Heart left ventricle (tissue), 16 donors: ENCODE results near the gene HMGCS2. TPM values are rescaled to one million over a fixed set of nuclear protein-coding genes. Genes with fewer than 3 reads are reported as not detected.

Source experiments
- ATAC-seq, 4 donors: fragments of 200-7000 bp; cut with Tn5 transposase; one replicate each; pipeline ENCODE4 v1.9.1; 2020 to 2022; ENCODE audit warnings: moderate library complexity in 4 of 4, mild to moderate bottlenecking in 3 of 4, moderate number of reproducible peaks in 1 of 4
- DNase-seq, 5 donors: peaks; one replicate each; pipeline ENCODE4 v3.0.0-alpha.2; 2020
- H3K27ac ChIP-seq, 12 donors: fragments of 200-600 bp; sonication (generic) in 4 of 12; one replicate each; pipeline versions ENCODE4 v1.5.0 to v1.8.0; 2016 to 2022; ENCODE audit warnings: mild to moderate bottlenecking in 2 of 12
- H3K27me3 ChIP-seq, 9 donors: fragments of 200-600 bp; sonication (generic) in 2 of 9; one replicate each; pipeline versions ENCODE4 v1.5.1 to v1.8.0; 2016 to 2022; ENCODE audit warnings: mild to moderate bottlenecking in 3 of 9
- H3K36me3 ChIP-seq, 9 donors: fragments of 200-600 bp; sonication (generic) in 2 of 9; one replicate each; pipeline versions ENCODE4 v1.5.0 to v1.8.0; 2018 to 2022; ENCODE audit warnings: mild to moderate bottlenecking in 2 of 9
- H3K4me1 ChIP-seq, 12 donors: fragments of 200-600 bp; sonication (generic) in 4 of 12; one replicate each; pipeline versions ENCODE4 v1.5.0 to v1.8.0; 2016 to 2022; ENCODE audit warnings: mild to moderate bottlenecking in 3 of 12
- H3K4me3 ChIP-seq, 12 donors: fragments of 200-600 bp; sonication (generic) in 4 of 12; one replicate each; pipeline versions ENCODE4 v1.5.0 to v1.8.0; 2017 to 2022; ENCODE audit warnings: mild to moderate bottlenecking in 9 of 12, moderate library complexity in 4 of 12
- H3K9me3 ChIP-seq, 12 donors: fragments of 200-600 bp; sonication (generic) in 4 of 12; one replicate each; pipeline versions ENCODE4 v1.5.0 to v1.8.0; 2016 to 2022; ENCODE audit warnings: mild to moderate bottlenecking in 1 of 12
- CTCF ChIP-seq, 12 donors: fragments of 200-600 bp; sonication (generic) in 4 of 12; IDR thresholded peaks; one replicate each; pipeline versions ENCODE4 v1.5.0 to v1.8.0; 2018 to 2022; ENCODE audit warnings: antibody characterized with exemption in 12 of 12, mild to moderate bottlenecking in 5 of 12
- POLR2A ChIP-seq, 2 donors: fragments of 450-650 bp; IDR thresholded peaks; one replicate each; pipeline ENCODE4 v1.6.1; 2017; ENCODE audit warnings: antibody characterized with exemption in 2 of 2, mild to moderate bottlenecking in 2 of 2, moderate library complexity in 2 of 2
- WGBS, 4 donors: extraction: QIAGEN DNeasy Blood & Tissue Kit in 2 of 4; methylation state at CpG; one replicate each; pipeline versions ENCODE4 v1.1.5 to v1.1.7; 2013 to 2018; 5-methylcytosine and 5-hydroxymethylcytosine counted together
- intact Hi-C, 10 donors: fragments of 100-400 bp; cut with DNase I; formaldehyde crosslinking; loops; one replicate each; pipeline versions ENCODE4 v1.11.1 to v1.14.2; 2022
- polyA plus RNA-seq, 2 donors: library from polyadenylated mRNA; stranded (reverse); fragments of 200-250 nt; gene quantifications; one replicate each; pipeline ENCODE4 v1.2.3, GENCODE V29; 2013
- total RNA-seq, 9 donors: library from RNA; depleted of rRNA in 2 of 9; stranded (reverse); fragments of >200 nt in 2 of 9; fragmentation: NEBNext Ultra II Directional in 3 of 9; extraction: Animal tissue kit (Norgen Biotek cat#: 25700) in 3 of 9; gene quantifications; one replicate each; pipeline versions ENCODE4 v1.1.0 to v1.2.4, GENCODE V29; 2016 to 2023
- donor health status: ischemic (EF 13 %, LVEDD 7.1; RV severe dilation, severe dysfunction).
- donor health status: healthy with polysubstance abuse.
- donor health status: DM: no; HTN: yes; CAD: no.
- donor health status: DM: no; HTN: no; CAD: no.
- donor health status: ischemic (EF 25% LVEDD 6.9; RV normal size, moderate dysfunction).
- donor health status: ischemic (EF 25% LVEDD 5.7; RV mildly dilated, moderate dysfunction).
- donor health status: healthy.
- donor health status: DM: yes; HTN: yes; CAD: no.
- donor health status: ischemic (EF 35%, LVEDD 5.7; RV mildly dilated, moderate dysfunction).
- donor health status: nonischemic (EF 11% LVEDD 7.7; RV severe dilation, severe dysfunction).
- donor health status: DM: yes; HTN: yes; CAD: no.
- donor health status: PGD.
- donor health status: ischemic (EF 29% LVEDD 5.4; RV normal size, mild dysfunction).
- donor health status: nonischemic (EF 23%, LVEDD 6.1; RV moderate dilation, normal function).

The HMGCS2 gene
- total and polyA plus RNA-seq, 11 donors = 0.42 to 504 (median 15.5) TPM

- Histone ChIP-seq H3K4me3 (no peak overlapping the region), H3K27me3 (no peaks in the 10 kb centered on the region), H3K4me1 (peaks cover 0 to 5% (median 0%) of the 10 kb centered on the region in 12 donors), H3K27ac (no peak overlapping the region), H3K9me3 (no peaks in the 10 kb centered on the region), H3K36me3 (no peaks in the 10 kb centered on the region)
- DNase-seq (no peak), ATAC-seq (no peak)
- 60 to 75% (median 71%) methylated on average over 1 of the region's 1 CpG for WGBS, 4 donors
- intact Hi-C loops = no loop called here
- TF ChIP-seq POLR2A (IDR thresholded peaks at IDR 0.05) (no peak), CTCF (IDR thresholded peaks at IDR 0.05) (no peak)
These were observed 28.5 kb upstream of the HMGCS2 start for GRCh38 chr1:119797162-119797561.

GRCh38 chr1:119795261-119796200 lies 26.8 kb upstream of the HMGCS2 start:
- H3K4me1 ChIP-seq = peaks cover 0 to 5% (median 0%) of the 10 kb centered on the region in 12 donors
- no peaks in the 10 kb centered on the region for H3K36me3 ChIP-seq
- no peaks in the 10 kb centered on the region for H3K9me3 ChIP-seq
- intact Hi-C loops = no loop called here
- H3K4me3 ChIP-seq = no peak overlapping the region
- ATAC-seq (peak in 1 of 4 donors; percentile 56), DNase-seq (no peak)
- peak overlapping the region in 1 of 12 donors; percentile 25 for H3K27ac ChIP-seq
- 74 to 86% (median 80%) methylated on average over 8 to 9 of the region's 9 CpGs for WGBS, 4 donors
- H3K27me3 ChIP-seq = no peaks in the 10 kb centered on the region
- no peak for TF ChIP-seq POLR2A (IDR thresholded peaks at IDR 0.05)
- no peak for TF ChIP-seq CTCF (IDR thresholded peaks at IDR 0.05)

GRCh38 chr1:119794876-119795240 lies 26.2 kb upstream of the HMGCS2 start:
- Histone ChIP-seq H3K36me3 (no peaks in the 10 kb centered on the region), H3K27me3 (no peaks in the 10 kb centered on the region), H3K27ac (peak overlapping the region in 1 of 12 donors; percentile 25), H3K4me1 (peaks cover 0 to 5% (median 0%) of the 10 kb centered on the region in 12 donors), H3K4me3 (no peak overlapping the region), H3K9me3 (no peaks in the 10 kb centered on the region)
- DNase-seq (no peak), ATAC-seq (no peak)
- intact Hi-C loops = no loop called here
- 66 to 79% (median 73%) methylated on average over 3 of the region's 3 CpGs for WGBS, 4 donors
- TF ChIP-seq CTCF (IDR thresholded peaks at IDR 0.05) (no peak), POLR2A (IDR thresholded peaks at IDR 0.05) (no peak)

GRCh38 chr1:119794230-119794875 lies 25.6 kb upstream of the HMGCS2 start:
- no peak for ATAC-seq
- Histone ChIP-seq H3K27me3 (no peaks in the 10 kb centered on the region), H3K4me3 (no peak overlapping the region), H3K27ac (no peak overlapping the region), H3K9me3 (no peaks in the 10 kb centered on the region), H3K4me1 (peaks cover 0 to 5% (median 0%) of the 10 kb centered on the region in 12 donors), H3K36me3 (no peaks in the 10 kb centered on the region)
- no peak for DNase-seq
- no peak for TF ChIP-seq POLR2A (IDR thresholded peaks at IDR 0.05)
- TF ChIP-seq CTCF (IDR thresholded peaks at IDR 0.05) = no peak
- intact Hi-C loops = no loop called here
- WGBS, 4 donors = 55 to 68% (median 63%) methylated on average over 8 of the region's 8 CpGs
